ENCODE results near the gene SCN5A.
"Not testable (repeated sequence)": the region's sequence is repeated elsewhere in the genome, so short reads cannot be mapped to it uniquely, and the experiment has no call there.

The SCN5A gene

DNA sequence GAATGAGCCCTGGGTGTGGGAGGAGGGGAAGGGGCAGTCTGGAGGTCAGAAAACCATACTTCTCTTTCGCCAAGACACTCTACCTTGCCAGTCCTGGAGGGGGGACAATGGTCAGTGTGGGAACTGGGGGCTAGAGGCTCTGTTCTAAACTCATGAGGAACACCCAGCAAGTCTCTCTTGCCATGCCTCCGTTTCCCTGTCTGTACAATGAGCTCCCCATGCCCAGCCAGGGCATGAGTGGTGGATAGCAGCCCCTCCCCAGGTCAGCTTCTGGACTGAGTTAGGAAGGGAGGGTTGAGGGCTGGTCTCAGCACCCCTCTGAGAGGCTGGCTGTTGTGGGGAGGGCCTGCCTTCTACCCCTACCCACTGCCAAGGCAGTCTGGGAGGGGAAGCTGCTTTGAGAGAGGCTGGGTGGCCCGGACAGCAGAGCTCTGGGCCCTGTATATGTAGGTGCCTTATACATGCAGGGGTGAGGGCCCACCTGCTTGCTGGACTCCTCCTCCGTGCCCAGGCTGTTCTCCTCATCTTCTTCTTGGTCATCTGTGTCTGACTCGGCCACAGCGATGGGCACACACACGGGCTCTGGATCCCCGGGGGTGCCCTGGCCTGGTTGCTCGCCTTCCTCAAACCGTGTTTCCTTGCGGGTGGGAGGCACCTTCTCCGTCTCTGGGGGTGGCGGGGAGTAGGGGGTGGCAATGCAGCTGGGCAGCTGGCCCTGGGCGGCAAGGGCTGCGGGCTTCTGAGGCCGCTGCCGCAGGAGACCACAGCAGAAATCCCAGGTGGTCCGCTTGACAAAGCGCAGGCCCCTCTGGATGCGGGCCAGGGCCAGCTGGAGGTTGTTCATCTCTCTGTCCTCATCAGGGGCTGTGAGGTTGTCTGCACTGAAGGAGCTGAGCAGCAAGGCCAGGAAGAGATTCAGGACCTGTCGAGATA lies 68.8 kb downstream of the SCN5A start:
- in situ Hi-C loops (cut with HindIII; ENCODE audit: low sequenced_read_pairs): no loop called here

- in situ Hi-C loops (cut with HindIII; ENCODE audit: low sequenced_read_pairs): no loop called here
These were observed 69.7 kb downstream of the SCN5A start for GRCh38 chr3:38579551-38580449.

- in situ Hi-C loops (cut with HindIII; ENCODE audit: low sequenced_read_pairs): no loop called here
These were observed 70.3 kb downstream of the SCN5A start for GRCh38 chr3:38579141-38579540.

DNA sequence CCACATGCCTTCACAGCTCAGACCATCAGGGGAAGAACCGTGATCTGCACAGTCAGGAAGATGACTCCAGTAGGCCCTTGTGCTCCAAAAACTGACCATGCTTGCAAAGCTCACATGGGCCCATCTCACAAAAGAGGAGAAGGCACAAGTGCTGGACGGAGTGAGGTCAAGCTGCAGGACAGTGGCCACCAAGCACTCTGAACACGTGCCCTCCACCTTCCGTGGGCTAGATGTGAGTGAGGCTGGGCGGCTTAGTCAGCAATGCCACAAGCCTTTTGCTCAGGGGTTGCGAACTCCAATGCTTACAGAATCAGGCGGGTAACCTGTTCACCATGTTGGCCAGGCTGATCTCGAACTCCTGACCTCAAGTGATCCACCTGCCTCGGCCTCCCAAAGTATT lies 70.9 kb downstream of the SCN5A start:
- in situ Hi-C loops (cut with HindIII; ENCODE audit: low sequenced_read_pairs): no loop called here

DNA sequence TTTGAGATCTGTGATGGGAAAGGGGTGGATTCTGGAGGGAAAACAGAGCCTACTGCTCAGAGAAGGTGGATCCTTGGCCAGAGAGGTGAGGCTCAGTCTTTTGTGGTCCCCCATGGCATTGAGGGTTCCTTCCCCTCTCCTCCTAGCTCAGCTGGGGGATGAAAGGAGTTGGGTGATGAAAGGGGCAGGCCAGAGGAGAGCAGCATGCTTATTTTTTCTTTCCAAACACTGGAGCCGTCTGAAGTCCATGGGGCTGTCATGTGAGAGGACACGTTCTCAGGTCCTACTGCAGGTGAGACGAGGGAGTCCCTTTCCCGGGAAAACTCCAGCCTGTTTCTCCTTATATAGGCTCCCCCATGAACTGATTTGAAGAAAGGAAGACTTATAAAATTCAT lies 71.4 kb downstream of the SCN5A start:
- in situ Hi-C loops (cut with HindIII; ENCODE audit: low sequenced_read_pairs): no loop called here

DNA sequence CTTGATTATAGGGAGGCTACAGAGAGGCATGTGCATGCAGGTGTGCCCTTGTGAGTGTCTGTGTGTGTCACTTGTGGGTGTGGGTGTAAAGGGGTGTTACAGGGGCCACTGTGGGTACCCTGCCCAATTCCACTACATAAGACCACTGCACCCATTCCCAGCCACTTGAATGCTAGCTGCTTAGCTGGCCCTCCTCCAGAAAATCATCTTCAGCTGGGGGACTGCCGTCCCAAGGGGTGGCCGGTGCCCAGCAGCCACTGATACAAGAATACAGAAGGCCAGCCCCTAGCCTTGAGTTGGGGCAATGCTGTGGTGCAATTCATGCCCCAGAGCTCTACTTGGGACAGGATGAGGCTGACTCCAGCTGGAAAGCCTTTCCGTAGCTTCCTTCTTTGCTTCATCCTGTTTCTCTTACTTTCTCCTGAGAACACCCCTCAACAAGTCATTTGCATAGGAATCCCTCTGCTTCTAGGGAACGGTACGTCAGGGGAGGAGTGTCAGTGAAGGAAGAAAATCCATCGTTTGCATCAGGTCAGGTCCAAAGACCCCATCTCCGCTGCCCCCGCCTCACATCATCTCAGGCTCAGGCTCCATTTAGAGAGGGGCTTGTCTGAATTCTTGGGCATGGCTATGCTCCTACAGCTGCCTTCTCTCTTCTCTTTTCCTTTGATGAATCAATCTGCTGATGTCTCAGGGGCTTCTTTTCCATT lies 72.0 kb downstream of the SCN5A start:
- in situ Hi-C loops (cut with HindIII; ENCODE audit: low sequenced_read_pairs): no loop called here

DNA sequence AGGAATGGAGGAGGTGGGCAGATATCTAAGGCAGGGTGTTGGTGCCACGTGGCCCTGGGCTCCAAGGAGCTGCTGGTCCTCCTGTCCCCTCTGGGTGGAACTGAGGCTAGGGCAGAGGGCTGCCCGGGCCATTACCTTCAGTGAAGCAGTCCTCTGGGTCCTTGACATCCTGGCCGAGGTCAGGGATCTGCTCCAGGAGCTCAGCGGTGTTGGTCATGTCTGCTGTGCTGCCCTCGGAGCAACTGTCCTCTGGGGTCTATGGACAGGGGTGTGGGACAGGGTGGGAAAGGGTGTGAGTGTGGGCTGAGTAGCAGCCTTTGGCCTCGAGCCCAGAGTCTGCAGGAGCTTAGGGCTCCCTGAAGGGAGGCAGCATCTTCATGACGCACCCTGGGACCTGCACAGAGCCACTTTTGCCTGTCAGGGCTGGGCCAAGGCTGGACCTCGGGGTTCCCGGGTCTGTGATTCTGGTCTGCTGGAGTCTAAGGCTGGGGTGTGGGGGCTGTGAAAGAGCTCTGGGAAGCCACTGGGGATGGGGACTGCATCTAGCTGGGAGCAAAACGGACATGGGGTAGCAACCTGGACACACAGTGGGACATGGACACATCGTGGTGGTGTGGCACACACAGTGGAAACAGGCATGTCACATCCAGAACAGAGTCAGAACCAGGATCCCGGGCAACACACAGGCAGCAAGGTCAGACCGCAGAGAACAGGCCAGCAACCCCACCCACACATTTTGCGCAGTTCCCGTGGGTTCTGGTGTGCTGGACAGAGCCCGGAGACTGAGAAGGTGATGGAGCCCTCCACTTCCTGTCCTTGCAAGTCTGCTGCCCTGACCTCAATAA lies 72.7 kb downstream of the SCN5A start:
- in situ Hi-C loops (cut with HindIII; ENCODE audit: low sequenced_read_pairs): no loop called here

GRCh38 chr3:38576131-38576525 lies 73.4 kb downstream of the SCN5A start:
- in situ Hi-C loops (cut with HindIII; ENCODE audit: low sequenced_read_pairs): no loop called here

GRCh38 chr3:38575279-38575843 lies 74.1 kb downstream of the SCN5A start:
- in situ Hi-C loops (cut with HindIII; ENCODE audit: low sequenced_read_pairs): no loop called here

DNA sequence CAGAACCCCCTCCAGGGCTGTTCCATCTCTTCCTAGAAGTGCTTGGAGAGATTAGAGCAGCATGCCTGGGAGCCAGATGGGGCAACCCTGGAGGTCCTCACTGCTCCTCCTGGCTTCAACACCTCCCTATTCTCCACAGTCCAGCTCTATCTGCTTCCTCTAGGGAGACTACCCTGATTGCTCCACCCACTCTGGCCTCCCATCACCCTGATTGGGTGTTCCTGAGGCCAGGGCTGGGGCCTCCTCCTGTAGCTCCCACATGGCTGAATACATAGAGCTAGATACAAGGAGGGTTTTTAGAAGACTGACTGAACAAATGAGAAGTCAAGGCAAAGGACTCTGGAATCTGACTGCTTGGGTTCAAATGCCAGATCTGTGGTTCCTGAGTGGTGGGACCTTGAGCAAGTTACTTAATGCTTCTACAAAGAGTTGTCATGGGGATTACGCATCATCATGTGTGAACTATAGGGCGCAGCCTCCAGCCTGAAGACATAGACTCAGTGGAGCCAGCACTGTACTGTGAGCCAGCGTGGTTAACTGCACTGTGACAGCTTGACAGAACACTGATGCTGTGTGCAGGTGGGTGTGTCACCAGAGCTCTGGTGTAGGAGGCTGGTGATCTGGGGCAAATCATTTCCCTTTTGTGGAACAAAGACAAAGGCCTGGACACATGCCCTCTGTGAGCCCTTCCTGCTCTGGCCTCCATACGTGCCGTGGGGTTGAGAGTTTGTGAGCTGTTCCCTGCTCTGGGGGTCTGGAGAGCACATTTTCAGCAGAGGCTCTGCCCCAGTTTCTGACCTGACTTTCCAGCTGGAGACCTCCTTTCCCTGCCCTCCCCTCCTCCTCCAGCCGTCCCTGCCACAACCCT lies 74.8 kb downstream of the SCN5A start:
- in situ Hi-C loops (cut with HindIII; ENCODE audit: low sequenced_read_pairs): no loop called here

- in situ Hi-C loops (cut with HindIII; ENCODE audit: low sequenced_read_pairs): no loop called here
These were observed 75.9 kb downstream of the SCN5A start for GRCh38 chr3:38573556-38573955.

DNA sequence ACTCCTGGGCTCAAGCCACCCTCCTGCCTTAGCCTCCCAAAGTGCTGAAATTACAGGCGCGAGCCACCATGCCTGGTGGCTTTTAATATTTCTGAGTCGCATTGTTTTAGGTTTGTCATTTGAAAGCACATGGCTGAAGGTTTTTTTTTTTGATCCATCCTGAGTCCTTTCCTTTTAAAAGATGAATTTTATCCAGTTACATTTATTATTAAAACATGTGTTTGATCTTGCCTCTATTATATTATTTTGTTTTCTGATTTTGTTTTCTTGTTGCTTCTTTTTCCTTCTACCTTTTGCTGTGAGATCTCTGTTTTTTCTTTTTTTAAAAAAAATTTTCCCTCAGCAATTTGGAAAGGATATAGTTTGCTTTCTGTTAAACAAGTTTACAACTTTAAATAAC lies 76.4 kb downstream of the SCN5A start:
- in situ Hi-C loops (cut with HindIII; ENCODE audit: low sequenced_read_pairs): no loop called here

- in situ Hi-C loops (cut with HindIII; ENCODE audit: low sequenced_read_pairs): no loop called here
These were observed 82.0 kb downstream of the SCN5A start for GRCh38 chr3:38567498-38567897.

GRCh38 chr3:38566794-38567193 lies 82.7 kb downstream of the SCN5A start:
- in situ Hi-C loops (cut with HindIII; ENCODE audit: low sequenced_read_pairs): not testable (repeated sequence)

DNA sequence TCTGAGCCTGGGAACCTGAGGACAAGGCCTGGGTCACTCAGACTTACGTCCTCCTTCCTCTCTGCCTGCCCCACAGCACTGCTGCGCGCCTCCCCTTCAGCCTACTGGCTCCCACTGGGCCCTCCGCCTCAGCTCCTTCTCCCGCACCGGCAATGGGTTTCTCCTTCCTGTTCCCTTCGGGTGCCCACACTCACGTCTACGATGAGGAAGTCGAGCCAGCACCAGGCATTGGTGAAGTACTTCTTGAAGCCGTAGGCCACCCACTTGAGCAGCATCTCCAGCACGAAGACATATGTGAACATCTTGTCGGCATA lies 83.3 kb downstream of the SCN5A start:
- in situ Hi-C loops (cut with HindIII; ENCODE audit: low sequenced_read_pairs): no loop called here

GRCh38 chr3:38565339-38566214 lies 83.9 kb downstream of the SCN5A start:
- in situ Hi-C loops (cut with HindIII; ENCODE audit: low sequenced_read_pairs): no loop called here

- in situ Hi-C loops (cut with HindIII; ENCODE audit: low sequenced_read_pairs): no loop called here
These were observed 84.7 kb downstream of the SCN5A start for GRCh38 chr3:38564631-38565338.

DNA sequence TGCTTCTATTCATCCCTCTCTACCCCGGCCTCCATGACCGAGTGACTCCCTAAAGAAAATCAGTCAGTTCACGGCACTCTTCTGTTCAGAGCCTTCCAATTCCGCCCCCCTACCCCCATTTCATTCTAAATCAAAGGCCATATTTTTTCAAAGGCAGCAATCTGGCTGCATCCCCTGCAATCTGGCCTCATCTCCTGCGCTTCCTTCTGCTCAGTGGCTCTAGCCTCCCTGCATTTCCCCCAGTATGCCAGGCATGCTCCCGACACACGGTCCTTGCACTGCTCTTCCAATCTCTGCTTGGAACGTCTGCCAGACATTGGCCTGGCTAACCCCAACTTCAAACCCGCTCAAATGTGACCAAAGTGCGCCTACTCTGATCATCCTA lies 85.6 kb downstream of the SCN5A start:
- in situ Hi-C loops (cut with HindIII; ENCODE audit: low sequenced_read_pairs): no loop called here
